GM10266 (cell line): ENCODE data around the gene IKZF2.

Source experiments
- DNase-seq: peaks from one replicate; pipeline ENCODE4 v3.0.0; 2012; ENCODE audit errors: extremely low spot score
- TF ChIP-seq, protein P1 (sequence below): IDR thresholded peaks from 2 replicates; pipeline ENCODE4 v1.5.1; 2012; ENCODE audit warnings: mild to moderate bottlenecking, low read depth; ENCODE audit not compliant: control insufficient read depth, insufficient read depth; ENCODE audit errors: missing control alignments

The IKZF2 gene

DNA sequence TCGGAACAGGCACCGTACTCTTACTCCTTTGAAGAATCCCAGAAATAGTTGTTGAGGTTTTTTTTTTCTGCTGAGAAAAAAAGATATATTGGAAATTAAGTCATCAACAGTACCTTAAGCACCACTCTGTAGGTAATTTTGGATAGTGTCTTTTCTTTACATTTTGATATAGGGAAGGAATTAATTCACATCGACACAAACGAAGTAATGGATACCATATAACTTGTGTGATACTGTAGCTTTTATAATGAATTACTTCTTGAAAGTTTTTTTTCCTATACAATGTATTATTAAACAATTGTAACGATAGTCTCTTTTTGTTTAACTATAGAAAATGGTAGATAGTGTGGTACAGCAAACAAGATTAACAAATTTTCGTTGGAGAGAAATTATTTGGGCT, 1.5 kb upstream of the IKZF2 start:
- TF ChIP-seq, protein P1, sequence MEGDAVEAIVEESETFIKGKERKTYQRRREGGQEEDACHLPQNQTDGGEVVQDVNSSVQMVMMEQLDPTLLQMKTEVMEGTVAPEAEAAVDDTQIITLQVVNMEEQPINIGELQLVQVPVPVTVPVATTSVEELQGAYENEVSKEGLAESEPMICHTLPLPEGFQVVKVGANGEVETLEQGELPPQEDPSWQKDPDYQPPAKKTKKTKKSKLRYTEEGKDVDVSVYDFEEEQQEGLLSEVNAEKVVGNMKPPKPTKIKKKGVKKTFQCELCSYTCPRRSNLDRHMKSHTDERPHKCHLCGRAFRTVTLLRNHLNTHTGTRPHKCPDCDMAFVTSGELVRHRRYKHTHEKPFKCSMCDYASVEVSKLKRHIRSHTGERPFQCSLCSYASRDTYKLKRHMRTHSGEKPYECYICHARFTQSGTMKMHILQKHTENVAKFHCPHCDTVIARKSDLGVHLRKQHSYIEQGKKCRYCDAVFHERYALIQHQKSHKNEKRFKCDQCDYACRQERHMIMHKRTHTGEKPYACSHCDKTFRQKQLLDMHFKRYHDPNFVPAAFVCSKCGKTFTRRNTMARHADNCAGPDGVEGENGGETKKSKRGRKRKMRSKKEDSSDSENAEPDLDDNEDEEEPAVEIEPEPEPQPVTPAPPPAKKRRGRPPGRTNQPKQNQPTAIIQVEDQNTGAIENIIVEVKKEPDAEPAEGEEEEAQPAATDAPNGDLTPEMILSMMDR = no peak

DNA sequence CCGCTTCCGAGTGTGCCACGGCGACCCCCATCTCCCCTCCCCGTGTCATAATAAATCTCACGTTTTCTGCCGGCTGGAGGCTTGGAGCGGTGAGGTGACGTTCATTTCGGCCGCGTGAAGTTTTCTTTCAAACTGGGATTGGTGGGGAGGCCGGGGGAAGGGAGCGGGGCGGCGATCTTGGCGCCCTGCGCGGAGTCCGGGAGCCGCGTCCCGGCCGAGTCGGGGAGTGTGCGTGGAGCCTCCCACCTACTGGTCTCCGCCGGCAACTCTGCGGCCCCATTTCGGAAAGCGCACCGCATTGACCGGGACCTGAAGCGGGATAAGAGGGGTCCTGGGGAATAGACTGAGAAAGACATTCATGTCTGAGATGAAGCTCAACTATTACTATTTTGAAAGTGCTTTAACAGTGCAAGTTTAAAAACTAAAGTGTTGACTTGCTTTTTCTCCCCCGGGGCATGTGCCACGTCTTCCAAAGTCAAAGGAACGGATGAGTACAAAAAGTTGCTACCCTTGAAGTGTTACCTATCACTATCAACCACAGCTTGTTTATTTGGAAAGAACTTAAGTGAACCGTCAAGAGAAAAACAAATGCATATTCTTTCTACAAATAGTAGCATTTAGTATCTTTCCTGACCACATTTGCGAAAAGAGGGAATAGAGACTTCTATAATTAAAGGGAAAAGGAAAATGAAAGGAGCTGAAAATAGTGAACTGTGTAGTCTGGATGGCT, 818 bp upstream of the IKZF2 start:
- TF ChIP-seq, protein P1 = peak; percentile 39
- DNase-seq = peak; percentile 23

More for the DNA sequence above, 1.5 kb upstream of the IKZF2 start:
- DNase-seq = no peak

DNA sequence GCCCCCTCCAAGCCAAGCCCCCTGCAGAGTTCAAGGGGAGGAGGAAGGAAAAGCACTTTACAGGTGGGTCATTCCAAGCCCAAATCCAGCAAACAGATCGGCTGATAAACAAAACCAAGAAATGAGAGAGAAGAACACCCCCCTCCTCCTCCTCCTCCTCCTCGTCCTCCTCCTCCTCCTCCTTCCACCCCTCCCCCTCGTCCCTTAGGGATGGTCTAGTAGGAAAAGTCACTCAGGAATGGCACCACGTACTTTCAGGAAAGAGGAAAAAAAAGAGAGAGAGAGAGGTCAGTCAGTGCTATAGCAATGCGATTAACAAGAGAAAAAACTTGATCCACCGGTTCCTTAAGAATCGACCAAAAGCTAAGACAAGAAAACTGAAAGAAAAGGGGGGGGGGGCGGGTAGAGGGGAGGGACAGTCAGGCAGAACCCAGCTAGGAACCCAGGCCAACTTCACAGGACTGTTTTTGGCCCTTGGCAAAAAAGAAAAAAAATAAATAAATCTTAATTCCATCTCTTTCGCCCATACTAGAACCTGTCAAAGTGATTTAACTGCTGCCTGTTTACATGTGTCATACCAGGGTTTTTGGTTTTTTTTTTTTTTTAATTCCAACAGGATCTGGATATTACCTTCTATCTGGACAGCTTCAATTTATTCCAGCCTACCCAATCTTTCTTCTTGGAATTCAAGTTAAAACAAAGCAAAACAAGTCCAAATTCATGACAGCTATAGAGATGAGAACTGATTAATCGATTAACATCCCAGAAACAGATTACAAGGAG, 906 bp downstream of the IKZF2 start:
- no peak for DNase-seq
- TF ChIP-seq, protein P1 = no peak

DNA sequence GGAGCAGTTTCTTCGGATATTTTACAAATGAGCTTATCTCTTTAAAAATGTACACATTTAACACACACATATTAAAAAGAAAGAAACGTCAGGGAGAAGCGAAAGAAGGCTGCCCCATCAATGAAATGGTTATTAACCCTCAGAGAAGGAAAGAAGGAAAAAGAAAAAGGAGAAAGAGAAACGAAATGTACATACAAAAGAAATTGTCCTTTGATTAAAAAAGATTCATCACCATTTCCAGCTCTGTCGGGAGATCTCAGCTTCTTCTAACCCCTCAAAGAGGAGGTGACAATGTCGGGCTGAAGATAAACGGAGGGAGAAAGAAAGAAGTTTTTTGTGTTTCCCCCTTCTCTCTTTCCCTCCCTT, 1.5 kb downstream of the IKZF2 start:
- DNase-seq = no peak
- TF ChIP-seq, protein P1 = no peak

DNA sequence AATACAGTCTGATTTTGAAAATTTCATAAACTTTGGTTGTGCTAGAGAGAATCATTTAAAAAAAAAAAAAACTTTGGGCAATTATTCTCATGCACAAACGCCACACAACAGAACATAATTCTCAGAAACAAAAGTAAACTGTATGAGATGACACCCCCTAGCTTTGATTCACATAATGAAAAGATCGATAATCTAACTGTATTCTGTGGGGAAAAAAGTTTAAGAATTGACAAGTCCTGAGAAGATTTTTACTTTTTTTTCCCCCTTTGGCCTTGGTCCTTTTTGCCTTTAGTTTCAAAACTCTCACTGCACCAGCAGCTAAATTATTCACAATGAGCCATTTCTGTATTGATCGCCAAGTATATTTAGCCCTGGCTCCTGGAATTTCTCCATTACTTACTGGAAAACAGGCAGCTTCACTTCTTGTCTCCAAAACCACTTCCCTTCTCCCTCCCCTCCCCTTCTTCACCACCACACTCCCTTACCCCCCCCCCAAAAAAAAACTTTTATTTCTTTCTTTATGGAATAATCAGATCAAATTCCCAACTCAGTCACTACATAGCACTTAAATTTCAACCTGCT, 2.0 kb downstream of the IKZF2 start:
- TF ChIP-seq, protein P1 = no peak
- DNase-seq = no peak

DNA sequence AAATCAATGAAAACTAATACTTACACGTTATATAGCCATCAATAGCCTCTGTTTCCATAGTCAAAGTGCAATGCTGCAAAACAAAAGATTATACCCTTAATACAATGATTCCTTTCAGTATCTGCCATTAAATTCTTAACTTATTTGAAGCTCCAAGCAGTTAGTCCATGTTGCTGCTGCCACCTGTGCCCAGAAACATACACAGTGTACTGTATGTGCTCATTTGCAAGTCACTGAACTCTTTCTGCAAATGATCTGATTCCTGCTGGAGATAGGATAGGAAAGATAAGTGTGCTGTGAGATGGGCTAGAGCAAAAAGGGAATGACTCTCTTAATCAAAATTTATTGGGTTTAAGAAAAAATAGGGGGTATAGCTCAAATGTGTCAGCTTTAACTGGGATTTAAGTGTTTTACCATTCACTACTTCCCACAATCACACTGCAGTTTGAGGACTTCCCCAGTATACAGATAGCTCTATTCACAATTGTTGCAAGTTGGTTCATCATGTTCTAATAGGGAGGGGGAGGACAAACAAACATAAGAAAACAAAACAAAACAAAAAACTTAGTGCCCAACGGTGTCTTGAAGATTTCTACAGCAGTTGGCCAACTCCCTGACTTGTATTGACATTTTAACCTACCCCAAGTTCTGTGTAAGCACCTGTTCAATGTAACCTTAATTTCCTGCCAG, 2.7 kb downstream of the IKZF2 start:
- DNase-seq = no peak
- TF ChIP-seq, protein P1 = peak; percentile 8
